LNCaP clone FGC (cell line): Measurements from ENCODE around the gene OPRD1.
"Not testable (repeated sequence)": the region's sequence is repeated elsewhere in the genome, so short reads cannot be mapped to it uniquely, and the experiment has no call there.

Experiments used
- DNase-seq: peaks from one replicate; pipeline ENCODE4 v3.0.0-alpha.2; 2011; ENCODE audit warnings: low read depth
- H3K4me3 ChIP-seq: 2 replicates; pipeline ENCODE4 v1.5.1; 2011; ENCODE audit warnings: mild to moderate bottlenecking, low read depth, low read length, control low read depth
- CTCF ChIP-seq: IDR thresholded peaks from 2 replicates; pipeline ENCODE4 v1.5.1; 2012; ENCODE audit warnings: mild to moderate bottlenecking; ENCODE audit not compliant: control insufficient read depth, insufficient read depth; ENCODE audit errors: extremely low read depth

Gene OPRD1

GRCh38 chr1:28862571-28863403, 50.8 kb downstream of the OPRD1 start:
- TF ChIP-seq CTCF = no peak
- no peak for DNase-seq
- no peak overlapping the region for H3K4me3 ChIP-seq

GRCh38 chr1:28864695-28865094, 52.7 kb downstream of the OPRD1 start:
- H3K4me3 ChIP-seq = no peak overlapping the region
- no peak for DNase-seq
- TF ChIP-seq CTCF = no peak

DNA sequence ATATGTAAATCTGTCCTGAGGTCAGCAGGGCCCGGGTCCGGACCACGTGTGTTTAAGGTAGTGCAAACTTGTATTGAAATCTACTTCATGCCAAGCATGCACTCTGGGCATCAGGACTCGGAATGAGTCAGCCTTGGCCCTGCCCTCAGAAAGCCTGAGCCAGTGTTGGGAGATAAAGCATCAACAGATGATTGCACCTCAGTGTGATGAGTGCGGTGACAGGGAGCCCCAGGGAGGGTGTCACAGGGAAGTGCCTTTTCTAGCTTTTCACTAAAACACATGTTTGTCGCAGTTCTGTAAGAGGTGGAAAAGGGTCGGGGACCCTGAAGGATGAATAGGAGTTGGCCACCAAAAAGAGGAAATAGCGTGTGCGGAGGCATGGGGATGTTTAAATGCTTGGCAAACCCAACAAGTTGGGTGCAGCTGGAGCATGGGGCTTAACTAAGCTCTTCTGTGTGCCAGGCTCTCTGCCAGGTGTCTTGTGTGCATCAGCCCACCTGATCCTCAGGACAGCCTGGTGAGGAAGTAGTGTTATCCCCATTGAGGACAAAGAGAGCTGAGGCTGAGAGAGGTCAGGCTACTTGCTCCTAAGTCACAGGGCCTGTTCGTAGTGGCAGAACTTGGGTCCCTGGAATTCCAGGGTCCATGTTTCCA, 54.2 kb downstream of the OPRD1 start:
- no peak overlapping the region for H3K4me3 ChIP-seq
- TF ChIP-seq CTCF = no peak
- DNase-seq = no peak

- no peak overlapping the region for H3K4me3 ChIP-seq
- no peak for TF ChIP-seq CTCF
- no peak for DNase-seq
Observed at GRCh38 chr1:28867850-28868249, 55.9 kb downstream of the OPRD1 start.

GRCh38 chr1:28869952-28870351, 58.0 kb downstream of the OPRD1 start:
- no peak for DNase-seq
- TF ChIP-seq CTCF = no peak
- H3K4me3 ChIP-seq = no peak overlapping the region

GRCh38 chr1:28871631-28872401, 59.8 kb downstream of the OPRD1 start:
- TF ChIP-seq CTCF = no peak
- no peak overlapping the region for H3K4me3 ChIP-seq
- no peak for DNase-seq

GRCh38 chr1:28875134-28875533, 63.2 kb downstream of the OPRD1 start:
- not testable (repeated sequence) for H3K4me3 ChIP-seq, DNase-seq
